ENCODE data around the gene CSNK1E. TPM values are rescaled to one million over a fixed set of nuclear protein-coding genes. Genes with fewer than 3 reads are reported as not detected.

The CSNK1E gene
- total RNA-seq (2013; cell fraction: nucleolus; rRNA removed) = 185 TPM in 2 replicates
- total RNA-seq (2014; rRNA removed) = 78.7 and 88.5 TPM in 2 replicates
- total RNA-seq (2014; rRNA removed; fragmentation: Illumina TruSeq; extraction: Trizol) = 48.3 and 51.6 TPM in 2 replicates
- total RNA-seq (2021) = 89.9 and 98.8 TPM in 2 replicates
- polyA plus RNA-seq (2011; ENCODE audit: low read depth) = 28.7 TPM
- polyA plus RNA-seq (2011; rRNA removed) = 47.6 and 79.5 TPM in 2 replicates
- 90.3 and 119 TPM in 2 replicates for polyA plus RNA-seq (2011; cell fraction: cytosol; rRNA removed)
- polyA plus RNA-seq (2011; cell fraction: nucleus; rRNA removed) = 145 and 172 TPM in 2 replicates
- 56.9 and 63.0 TPM in 2 replicates for polyA plus RNA-seq (2012)
- 52.4 and 78.3 TPM in 2 replicates for polyA plus RNA-seq (2014; fragmentation: Illumina TruSeq; extraction: Trizol)
- 10 to 100 TPM in 1 of 2 experiments, 1 to 10 TPM in 1; 5.9 to 12.6 TPM for polyA plus RNA-seq (2014; fragmentation: Nextera tagmentation; extraction: Ambion mirVana)
- polyA plus RNA-seq (2014; rRNA removed) = 103 and 107 TPM in 2 replicates
- polyA plus RNA-seq (2016; fragmentation: Nextera tagmentation; extraction: Ambion mirVana) = 10 to 100 TPM; 17.3 to 18.5 TPM
- polyA minus RNA-seq (2011; rRNA and poly(A)+ RNA removed) = 56.9 and 94.5 TPM in 2 replicates
- polyA minus RNA-seq (2011; cell fraction: cytosol; rRNA and poly(A)+ RNA removed) = 34.5 and 38.5 TPM in 2 replicates
- 28.9 and 42.1 TPM in 2 replicates for polyA minus RNA-seq (2011; cell fraction: nucleus; rRNA and poly(A)+ RNA removed)
- Bru-seq, nascent RNA = percentile 84 among the genes with signal in this experiment
- percentile 97 among the genes with signal in this experiment for BruChase-seq, experiment 1, labeled RNA remaining after a 6-hour chase
- BruChase-seq, experiment 2, labeled RNA remaining after a 2-hour chase = percentile 96 among the genes with signal in this experiment
- long read RNA-seq, experiment 1, partial matches to known transcripts = 2 of 4 reads
- long read RNA-seq, experiment 1, other reads (novel, unspliced or antisense) = 2 of 4 reads
- long read RNA-seq, experiment 2, partial matches to known transcripts = 2 of 6 reads
- long read RNA-seq, experiment 2, other reads (novel, unspliced or antisense) = 4 of 6 reads

GRCh38 chr22:38317122-38317994, at the start of gene CSNK1E:
Gene CSNK1E, minus strand, starts transcription at chr22:38317433. Its CDS starts 3,276 bp downstream, at chr22:38314157.
- no peak for FAIRE-seq
- H3K79me2 ChIP-seq (ENCODE audit: control insufficient read depth, insufficient read depth, low read length) = peaks cover 47% of the 10 kb centered on the region

More at GRCh38 chr22:38317122-38317994, at the start of gene CSNK1E:
- DNase-seq (ENCODE audit: low read depth, low spot score) = no peak
- Histone ChIP-seq H3K36me3 (ENCODE audit: control insufficient read depth in 2 of 2, insufficient read depth in 2 of 2, low read length in 1 of 2) (peaks cover 2 to 11% of the 10 kb centered on the region in 2 experiments; a peak in 2 of 4 replicates), H3K27me3 (replicated peaks in 1 of 2; ENCODE audit: control insufficient read depth in 2 of 2, insufficient read depth in 2 of 2, low read length in 1 of 2) (no peaks in the 10 kb centered on the region), H3K4me1 (ENCODE audit: control insufficient read depth, insufficient read depth, low read length) (peaks cover 32% of the 10 kb centered on the region), H3K4me2 (ENCODE audit: control insufficient read depth, insufficient read depth) (peak within 1 kb of the TSS; percentile 97), H3K27ac (ENCODE audit: control insufficient read depth, insufficient read depth) (peak within 1 kb of the TSS; percentile 85), H3K9me3 (replicated peaks; ENCODE audit: control insufficient read depth, insufficient read depth, low read length) (no peaks in the 10 kb centered on the region), H2AFZ (ENCODE audit: control insufficient read depth, low read depth, low read length) (peak within 1 kb of the TSS; percentile 90), H3K4me3 (peak within 1 kb of the TSS; percentile 82), H4K20me1 (ENCODE audit: control insufficient read depth, insufficient read depth) (no peaks in the 10 kb centered on the region), H3K9ac (ENCODE audit: control insufficient read depth, insufficient read depth, low read length) (peak within 1 kb of the TSS; percentile 89)
- RAD21 ChIA-PET (ENCODE audit: unreplicated experiment) = interaction anchor here (1.2 kb wide), 1 partner anchor 12 kb away, joined by 3 read pairs; no protein-coding TSS in a partner anchor
- intact Hi-C loops (cut with micrococcal nuclease; ENCODE audit: unreplicated experiment) (no loop called here), in situ Hi-C loops (cut with MboI) (no loop called here)
- SMC1A ChIA-PET (ENCODE audit: uncharacterized antibody, unreplicated experiment) = interaction anchor here (0.5 to 1.1 kb wide), 4 partner anchors 10 to 81 kb away, joined by 3 to 4 read pairs (median 3); no protein-coding TSS in a partner anchor
- CTCF ChIA-PET = interaction anchor here (0.6 to 1.6 kb wide), 3 partner anchors 11 to 55 kb away, joined by 3 to 5 read pairs (median 3); no protein-coding TSS in a partner anchor
- WGBS (ENCODE audit: insufficient coverage, insufficient replicate concordance, low lambda C conversion rate, missing lambda C conversion rate) = 6% methylated on average over 11 of the region's 98 CpGs
- TF ChIP-seq EGR1 (IDR thresholded peaks at IDR 0.05; ENCODE audit: borderline replicate concordance in 1 of 2, low read depth in 2 of 2, low read length in 2 of 2) = peak in 1 of 2 experiments; percentile 40; a peak in 1 of 3 replicates
- no peak for TF ChIP-seq CHD2 (IDR thresholded peaks at IDR 0.05; ENCODE audit: borderline replicate concordance, low read depth, low read length)
- TF ChIP-seq ATF7 (IDR thresholded peaks at IDR 0.05; ENCODE audit: low read depth) = peak; percentile 61
- peak; percentile 42; the same call in 1 of the 2 replicates for TF ChIP-seq YY1 (IDR thresholded peaks at IDR 0.05; ENCODE audit: low read depth, low read length)
- no peak for TF ChIP-seq IRF5 (IDR thresholded peaks at IDR 0.05; ENCODE audit: borderline replicate concordance)
- TF ChIP-seq RELB (IDR thresholded peaks at IDR 0.05; ENCODE audit: low read depth) = peak; percentile 28; the same call in 1 of the 2 replicates
- TF ChIP-seq RB1 (IDR thresholded peaks at IDR 0.05; ENCODE audit: borderline replicate concordance) = peak; percentile 20; the same call in 1 of the 2 replicates
- peak; percentile 26; the same call in 1 of the 2 replicates for TF ChIP-seq POLR2A (IDR thresholded peaks at IDR 0.05; ENCODE audit: low read depth, low read length)
- POLR2A ChIA-PET = no interaction called here
- ATAC-seq = peak; percentile 45
- BruUV-seq (replicated peaks) = no TSS peak
